GM21367 (cell line): Measurements from ENCODE around the gene RIC1.
"Not testable (repeated sequence)": the region's sequence is repeated elsewhere in the genome, so short reads cannot be mapped to it uniquely, and the experiment has no call there.

Experiments
- ATAC-seq: cut with Tn5 transposase; IDR thresholded peaks from one replicate; pipeline ENCODE4 v1.9.1; 2021; ENCODE audit not compliant: unreplicated experiment

RIC1 gene

DNA sequence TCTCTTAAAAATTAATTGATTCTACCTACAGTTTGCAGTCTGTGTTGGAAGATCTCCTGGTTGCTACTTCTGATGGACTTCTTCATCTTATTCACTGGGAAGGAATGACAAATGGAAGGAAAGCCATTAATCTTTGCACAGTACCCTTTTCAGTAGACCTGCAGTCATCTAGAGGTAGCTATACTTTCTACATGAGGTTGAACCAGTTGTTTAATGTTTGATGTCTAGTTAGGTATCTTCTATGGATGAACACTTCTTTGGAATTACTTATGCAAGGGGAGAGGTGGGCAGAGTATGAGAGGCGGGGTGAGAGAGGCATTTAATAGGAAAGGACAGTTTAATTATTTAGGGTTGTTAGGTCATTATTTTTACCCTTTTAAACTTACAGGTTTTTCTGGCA, 91.2 kb downstream of the RIC1 start:
- ATAC-seq: no peak

DNA sequence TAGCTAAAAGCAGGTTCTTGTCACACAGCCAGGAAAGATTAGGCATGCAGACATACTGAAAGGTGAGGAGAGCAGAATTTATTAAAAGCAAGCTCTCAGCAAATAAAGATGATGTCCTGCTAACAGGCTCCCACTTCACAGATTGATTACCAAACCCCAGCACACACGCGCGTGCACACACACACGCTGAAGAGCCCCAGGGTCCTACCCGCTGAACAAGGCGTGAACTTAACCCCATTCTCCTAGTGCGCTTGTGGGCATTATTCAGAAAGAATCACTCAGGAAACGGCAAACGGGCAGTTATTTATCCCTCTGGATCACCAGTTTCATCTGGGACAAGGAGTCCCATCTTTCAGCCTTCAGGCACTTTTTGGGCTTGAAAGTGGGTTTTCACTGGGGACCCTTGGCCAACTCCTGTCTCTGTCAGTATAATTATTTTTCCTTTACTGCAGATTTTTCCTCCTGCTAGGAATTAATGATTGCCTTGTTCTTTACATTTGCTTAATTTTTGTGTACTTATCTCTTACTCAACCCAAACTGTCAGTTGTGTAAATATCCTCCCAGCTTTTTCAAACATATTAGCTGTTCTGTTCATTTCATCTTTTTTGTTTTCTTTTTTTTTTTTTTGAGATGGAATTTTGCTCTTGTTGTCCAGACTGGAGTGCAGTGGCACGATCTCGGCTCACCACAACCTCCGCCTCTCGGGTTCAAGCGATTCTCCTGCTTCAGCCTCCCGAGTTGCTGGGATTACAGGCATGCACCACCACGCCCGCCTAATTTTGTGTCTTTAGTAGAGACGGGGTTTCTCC, 92.6 kb downstream of the RIC1 start:
- ATAC-seq: no peak

DNA sequence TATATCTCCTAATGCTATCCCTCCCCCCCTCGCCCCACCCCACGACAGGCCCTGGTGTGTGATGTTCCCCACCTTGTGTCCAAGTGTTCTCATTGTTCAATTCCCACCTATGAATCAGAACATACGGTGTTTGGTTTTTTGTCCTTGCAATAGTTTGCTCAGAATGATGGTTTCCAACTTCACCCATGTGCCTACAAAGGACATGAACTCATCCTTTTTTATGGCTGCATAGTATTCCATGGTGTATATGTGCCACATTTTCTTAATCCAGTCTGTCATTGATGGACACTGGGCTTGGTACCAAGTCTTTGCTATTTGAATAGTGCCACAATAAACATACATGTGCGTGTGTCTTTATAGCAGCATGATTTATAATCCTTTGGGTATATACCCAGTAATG, 93.8 kb downstream of the RIC1 start:
- not testable (repeated sequence) for ATAC-seq

DNA sequence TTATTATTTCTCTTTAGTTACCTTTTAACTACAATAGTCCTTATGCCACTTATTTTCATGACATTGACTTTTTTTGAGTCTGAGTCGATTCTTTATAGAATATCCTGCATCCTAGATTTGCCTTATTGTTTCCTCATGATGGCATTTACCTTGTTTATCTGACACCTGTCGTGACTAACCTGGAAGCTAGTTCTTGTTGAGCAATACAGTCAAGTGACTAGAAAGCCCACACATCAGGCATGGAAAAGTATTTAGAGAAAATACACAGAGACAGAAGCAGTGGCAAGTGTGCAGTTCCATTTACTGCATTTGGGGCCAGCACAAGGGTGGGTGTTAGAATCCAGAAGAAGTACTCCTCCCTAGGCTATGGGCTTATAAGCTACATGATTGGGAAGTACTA, 106.2 kb downstream of the RIC1 start:
- no peak for ATAC-seq

DNA sequence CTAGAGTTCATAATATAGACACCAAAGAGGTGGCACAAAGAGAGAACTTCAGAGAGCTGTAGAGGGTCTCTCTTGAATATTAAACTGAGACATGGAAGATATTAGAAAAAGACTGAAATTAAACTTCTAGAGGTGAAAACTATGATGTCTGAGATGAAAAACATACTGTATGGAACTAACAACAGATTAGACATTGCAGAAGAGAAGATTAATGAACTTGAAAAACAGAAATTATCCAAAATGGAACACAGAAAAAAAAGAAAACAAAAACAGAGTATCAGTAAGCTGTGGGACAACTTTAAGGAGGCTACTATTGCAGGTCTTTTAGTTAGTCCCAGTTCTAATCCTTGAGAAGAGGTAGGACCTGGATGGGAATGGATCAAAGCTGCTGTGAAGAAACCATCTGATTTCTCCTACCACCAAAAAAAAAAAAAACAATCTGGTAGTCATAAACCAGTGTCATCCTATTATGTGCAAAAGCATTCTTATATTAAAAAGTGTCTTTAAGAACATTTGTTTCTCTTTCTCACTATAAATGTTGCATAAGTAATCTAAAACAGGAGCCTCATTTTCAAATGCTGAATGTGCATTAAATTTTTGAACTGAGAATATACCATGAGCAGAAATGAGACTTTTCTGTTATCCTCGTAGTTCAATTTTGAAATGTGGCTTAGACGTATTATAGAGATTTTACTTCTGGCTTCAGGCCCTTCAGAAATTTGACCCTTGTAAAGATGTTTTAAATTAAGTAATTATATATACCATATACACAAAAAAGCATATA, 107.8 kb downstream of the RIC1 start:
- no peak for ATAC-seq

DNA sequence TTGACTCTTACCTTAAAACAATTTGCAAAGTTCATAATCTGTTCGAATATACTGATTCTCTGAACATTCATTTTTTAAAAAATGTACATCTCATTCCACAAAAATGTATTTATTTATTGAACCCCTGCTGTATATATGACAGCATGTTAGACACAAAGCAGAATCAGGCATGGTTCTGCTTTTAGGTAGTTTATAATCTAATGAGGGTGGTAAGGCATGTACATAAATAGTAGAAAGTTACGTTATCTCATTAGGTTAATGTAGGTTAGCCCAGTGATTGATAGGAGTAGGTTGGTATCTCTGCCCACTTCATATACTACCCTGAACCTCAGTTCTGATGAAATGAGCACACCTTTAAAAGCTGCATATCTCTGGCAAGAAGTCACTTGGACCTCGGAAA, 114.2 kb downstream of the RIC1 start:
- ATAC-seq: no peak

DNA sequence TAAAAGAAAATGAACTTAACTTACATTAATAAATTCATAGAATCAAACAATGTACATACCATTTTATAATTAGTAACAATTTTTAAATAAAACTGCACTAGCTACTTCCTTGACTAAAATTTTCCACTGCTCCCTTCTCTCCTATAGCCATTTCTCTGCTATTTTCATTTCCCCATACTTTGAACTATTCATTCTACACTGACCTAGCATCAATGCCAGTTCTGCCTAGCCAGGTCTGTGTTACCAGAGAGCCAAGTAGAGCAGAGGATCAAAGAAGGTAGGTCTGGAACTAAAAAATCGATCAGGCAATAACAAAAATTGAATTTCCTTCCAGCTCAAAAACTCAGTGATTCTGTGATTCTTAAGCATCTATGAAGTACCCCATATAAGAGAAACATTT, 119.5 kb downstream of the RIC1 start:
- no peak for ATAC-seq

DNA sequence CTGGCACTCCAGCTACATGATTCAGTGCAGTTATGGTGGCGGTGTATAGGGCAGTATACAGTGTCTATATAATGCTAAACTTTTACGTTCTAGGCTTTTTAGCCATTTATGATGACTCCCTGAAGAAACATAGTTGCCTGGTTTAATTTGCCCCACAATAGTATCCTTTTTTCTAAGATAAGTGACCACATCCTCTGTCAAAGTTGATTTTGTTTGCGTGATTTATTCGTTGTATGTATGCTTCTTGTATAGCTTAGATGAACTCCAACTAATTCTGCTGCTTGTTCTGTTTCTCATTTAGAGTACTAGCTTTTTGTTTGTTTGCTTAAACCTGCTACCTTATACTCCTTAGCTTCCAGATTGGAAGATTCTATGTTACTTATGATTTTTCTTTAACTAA, 120.4 kb downstream of the RIC1 start:
- ATAC-seq: no peak

DNA sequence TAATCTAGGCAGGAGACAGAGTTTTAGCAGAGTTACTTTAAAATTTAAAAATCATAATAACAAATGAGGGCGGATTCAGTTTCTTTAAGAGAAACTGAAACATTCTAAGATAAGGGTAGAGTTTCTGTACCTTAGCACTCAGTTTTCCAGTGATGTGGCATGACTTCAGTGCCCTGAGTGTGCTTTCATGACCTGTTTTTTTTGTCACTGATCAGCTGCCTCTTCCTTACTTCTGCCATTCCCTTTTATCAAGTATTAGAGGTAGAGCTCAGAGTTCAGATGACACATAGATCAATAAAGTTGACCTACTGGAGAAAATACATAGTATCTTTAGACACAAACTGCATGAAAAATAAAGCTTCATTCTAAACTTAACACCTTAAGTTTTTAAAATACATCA, 121.7 kb downstream of the RIC1 start:
- no peak for ATAC-seq

DNA sequence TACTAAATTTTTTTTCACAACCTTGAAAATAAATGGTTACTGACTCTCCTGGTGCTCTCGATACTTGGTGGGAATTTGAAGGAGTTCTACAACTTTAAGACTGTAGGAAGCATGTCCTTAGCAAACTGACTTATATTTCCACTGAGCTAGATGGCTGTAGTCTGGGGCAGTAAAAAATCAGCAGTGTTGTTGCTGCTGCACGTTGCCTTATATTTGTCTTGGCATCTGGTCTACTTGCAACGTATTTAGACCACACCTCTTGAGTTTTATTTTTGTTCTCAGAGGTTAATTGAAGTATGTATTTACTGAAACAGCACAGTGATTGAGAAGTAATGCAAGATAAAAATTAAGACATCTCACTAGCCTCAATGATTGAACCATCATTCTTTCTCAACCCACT, 127.7 kb downstream of the RIC1 start:
- no peak for ATAC-seq

DNA sequence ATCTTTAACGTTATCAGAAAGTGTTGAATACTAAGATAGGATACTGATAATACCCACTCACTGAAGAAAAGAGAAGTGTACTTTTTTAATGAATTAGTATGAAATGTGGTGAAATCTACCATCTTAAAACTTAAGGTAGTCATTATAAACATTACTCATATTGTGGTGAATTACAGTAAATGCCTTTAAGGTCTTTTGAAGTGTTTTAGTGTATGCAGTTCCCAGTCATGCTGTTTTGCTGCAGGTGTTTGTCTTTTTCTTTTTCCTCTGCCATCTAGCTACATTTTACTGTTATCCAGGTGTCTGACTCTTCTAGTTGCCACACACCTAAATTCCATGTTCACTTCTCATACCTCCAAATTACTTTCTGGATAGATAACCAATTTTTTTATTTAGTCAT, 131.4 kb downstream of the RIC1 start:
- no peak for ATAC-seq

DNA sequence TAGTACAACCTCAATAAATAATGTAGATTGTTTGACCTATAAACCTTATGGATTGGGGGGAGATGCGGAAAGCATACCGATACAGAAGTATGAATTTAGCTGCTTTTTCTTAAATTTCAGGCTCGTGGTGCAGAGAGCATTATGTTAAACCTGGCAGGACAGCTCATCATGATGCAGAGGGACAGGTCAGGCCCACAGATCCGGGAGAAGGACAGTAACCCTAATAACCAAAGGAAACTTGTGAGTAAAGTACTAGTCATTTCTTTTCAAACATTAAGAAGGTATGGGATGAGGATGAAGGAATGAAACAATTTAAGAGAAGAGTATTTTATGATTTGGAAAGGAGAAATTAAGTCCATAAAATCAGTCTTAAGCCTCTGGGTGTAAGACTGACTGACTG, 133.5 kb downstream of the RIC1 start:
- ATAC-seq: no peak

DNA sequence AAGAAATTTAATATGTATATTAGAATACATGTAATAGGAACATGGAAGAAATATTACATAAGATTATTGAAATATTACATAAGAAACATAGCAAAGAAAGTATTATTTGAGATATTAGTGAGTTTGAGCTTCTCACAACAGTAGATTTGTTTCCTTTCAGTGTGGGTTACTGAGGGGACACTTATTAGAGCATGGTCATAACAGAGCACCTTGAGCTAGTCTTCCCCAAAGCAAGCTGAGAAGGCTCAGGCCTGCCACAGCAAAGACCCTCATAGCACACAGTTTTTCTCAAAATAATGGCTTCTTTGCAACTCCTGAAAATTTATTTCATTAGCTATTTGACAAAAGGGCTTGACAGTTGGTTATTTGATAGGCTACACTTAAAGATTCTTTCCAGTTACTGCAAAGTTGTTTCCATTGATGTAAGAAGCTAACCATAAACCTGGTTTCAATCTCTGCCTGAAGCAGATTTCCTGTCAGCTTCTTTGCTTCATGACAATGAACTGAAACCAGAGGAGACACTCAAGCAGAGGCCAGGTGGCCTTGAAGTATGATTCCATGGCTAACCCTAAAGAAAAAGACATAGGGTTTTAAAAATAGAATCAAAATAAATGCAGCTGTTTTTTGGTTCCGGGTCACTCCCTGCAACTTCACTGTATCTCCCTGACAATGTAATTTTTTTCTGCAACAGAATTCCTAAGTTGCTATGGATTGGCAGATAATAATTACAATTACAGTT, 135.4 kb downstream of the RIC1 start:
- peak; percentile 90 for ATAC-seq

DNA sequence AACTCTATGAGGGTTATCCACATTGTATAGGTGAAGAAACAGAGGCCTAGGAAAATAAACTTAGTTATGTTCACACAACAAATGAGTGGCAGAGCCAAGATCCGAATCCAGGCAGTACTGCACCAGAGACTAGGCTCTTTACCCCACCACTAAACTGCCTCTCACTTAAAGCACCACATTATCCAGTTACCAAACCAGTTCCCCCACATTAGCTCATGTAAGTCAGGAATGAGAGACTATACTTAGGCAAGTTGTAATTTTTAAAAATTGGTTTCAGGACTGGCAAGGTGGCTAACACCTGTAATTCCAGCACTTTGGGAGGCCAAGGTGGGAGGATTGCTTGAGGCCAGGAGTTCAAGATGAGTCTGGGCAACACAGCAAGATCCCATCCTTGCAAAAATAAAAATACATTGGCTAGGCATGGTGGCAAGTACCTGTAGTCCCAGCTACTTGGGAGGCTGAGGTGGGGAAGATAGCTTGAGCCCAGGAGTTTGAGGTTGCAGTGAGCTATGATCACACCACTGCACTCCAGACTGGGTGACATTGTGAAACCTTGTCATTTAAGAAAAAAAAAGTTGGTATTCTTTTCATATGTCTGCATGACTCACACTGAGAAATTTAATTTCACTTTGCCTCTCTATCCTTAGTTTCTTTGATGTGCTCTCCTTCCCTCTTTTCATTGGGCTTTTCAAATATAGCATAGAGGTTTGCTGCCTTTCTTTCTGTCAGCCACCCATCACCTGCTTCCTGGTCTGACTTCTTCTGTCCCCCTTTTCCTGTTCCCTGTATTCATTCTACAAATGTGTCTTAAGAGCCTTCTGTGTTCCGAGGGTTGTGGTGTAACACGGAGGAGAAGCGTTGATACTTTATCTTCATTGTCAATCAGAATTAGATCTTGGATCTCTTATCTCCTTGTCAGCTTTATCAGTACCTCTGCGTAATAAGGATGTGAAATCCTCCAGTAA, 139.3 kb downstream of the RIC1 start:
- no peak for ATAC-seq

DNA sequence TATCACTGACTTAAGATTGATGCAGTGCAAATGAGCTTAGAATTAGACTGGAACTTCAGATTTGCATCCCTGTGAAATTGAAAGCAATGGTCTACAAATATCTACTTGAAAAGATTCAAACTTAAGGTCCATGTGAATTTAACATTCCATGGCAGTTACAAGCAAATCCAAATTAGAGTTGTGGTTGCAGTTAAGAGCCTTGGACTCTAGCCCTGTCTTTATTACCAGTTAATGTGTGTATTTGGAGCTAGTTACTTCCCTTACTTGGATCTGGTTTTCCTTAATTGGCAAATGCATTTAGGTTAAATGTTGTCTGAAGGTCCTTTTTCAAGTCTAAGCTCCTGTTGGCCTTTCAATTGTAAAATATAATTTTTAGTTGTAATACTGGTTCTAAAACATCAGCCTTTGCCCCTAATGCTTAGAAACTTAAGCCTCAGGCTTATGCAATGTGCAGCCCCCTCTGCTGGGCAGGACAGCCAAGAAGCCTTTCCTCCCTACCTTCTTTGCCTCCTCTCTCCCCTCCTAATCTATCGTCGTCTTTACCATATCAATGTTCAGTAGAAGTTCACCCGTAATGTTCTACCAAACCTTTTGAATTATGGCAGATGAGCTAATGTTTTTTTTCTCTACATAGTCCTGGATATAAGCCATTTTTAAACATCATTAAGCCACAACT, 144.6 kb downstream of the RIC1 start:
- ATAC-seq: no peak

DNA sequence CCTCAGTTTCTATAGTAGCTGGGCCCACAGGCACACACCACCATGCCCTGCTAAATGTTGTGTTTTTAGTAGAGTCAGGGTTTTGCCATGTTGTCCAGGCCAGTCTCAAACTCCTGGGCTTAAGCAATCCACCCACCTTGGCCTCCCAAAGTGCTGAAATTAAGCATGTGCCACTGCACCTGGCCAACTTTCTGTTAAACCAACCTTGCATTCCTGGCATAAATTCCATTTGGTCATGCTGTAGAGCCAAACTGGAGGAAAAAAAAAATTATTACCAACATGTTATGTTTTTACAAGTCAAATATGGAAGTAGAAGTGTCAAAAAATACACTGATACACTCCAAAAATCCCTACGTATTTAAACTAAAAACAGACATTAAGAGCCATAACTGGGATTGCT, 149.9 kb downstream of the RIC1 start:
- no peak for ATAC-seq

DNA sequence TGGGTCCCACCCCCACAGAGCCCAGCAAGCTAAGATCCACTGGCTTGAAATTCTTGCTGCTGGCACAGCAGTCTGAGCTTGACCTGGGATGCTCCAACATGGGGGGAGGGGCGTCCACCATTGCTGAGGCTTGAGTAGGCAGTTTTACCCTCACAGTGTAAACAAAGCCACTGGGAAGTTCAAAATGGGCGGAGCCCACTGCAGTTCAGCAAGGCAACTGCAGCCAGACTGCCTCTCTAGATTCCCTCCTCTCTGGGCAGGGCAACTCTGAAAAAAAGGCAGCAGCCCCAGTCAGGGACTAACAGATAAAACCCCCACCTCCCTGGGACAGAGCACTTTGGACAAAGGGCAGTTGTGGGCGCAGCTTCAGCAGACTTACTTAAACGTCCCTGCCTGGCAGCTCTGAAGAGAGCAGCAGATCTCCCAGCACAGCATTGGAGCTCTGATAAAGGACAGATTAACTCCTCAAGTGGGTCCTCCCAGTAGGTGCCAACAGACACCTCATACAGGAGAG, 150.9 kb downstream of the RIC1 start:
- ATAC-seq: not testable (repeated sequence)

DNA sequence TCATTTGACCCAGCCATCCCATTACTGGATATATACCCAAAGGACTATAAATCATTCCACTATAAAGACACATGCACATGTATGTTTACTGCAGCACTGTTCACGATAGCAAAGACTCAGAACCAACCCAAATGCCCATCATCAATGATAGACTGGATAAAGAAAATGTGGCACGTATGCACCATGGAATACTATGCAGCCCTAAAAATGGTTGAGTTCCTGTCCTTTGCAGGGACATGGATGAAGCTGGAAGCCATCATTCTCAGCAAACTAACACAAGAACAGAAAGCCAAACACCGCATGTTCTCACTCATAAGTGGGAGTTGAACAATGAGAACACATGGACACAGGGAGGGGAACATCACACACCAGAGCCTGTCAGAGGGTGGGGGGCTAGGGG, 154.5 kb downstream of the RIC1 start:
- ATAC-seq: not testable (repeated sequence)

DNA sequence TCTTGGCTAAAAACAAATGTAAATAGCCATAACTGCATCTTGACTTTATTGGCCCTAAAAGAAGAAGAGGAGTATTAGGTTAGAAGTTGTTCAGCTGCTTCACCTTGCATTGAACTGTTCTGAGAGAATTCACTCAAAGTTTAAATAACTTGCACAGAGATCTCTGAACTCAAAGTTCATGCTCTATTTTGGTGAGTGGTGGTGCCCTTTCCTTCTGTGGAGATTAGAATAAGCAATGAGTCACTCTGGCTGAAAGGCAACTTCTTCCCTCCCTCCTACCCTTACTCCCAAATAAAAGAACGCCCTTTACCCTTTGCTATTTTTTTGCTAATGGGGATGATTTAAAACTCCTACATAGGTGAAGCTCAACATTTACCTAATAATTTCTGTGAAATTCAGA, 155.1 kb downstream of the RIC1 start:
- ATAC-seq: no peak
